A549 (cell line): Measurements from ENCODE around the gene CIB4. TPM values are rescaled to one million over a fixed set of nuclear protein-coding genes. Genes with fewer than 3 reads are reported as not detected.

Experiments used
- ATAC-seq, 2 experiments: fragments of 200-7000 bp in 1 of 2; fragments of >200 bp in 1 of 2; cut with Nextera tagmentation in 1 of 2; cut with Tn5 transposase in 1 of 2; 3 replicates each; pipeline versions ENCODE4 v1.8.0 to v1.9.1; 2018 to 2020; ENCODE audit warnings: mild to moderate bottlenecking in 1 of 2, moderate library complexity in 1 of 2
- CTCF ChIA-PET: fragments of 300-600 bp; sonication (Branson Sonifier 250); formaldehyde crosslinking; extraction: SDS; loops from one replicate; lab custom pipeline; 2021; ENCODE audit warnings: antibody characterized with exemption, inconsistent platforms; lab: Yijun Ruan, JAX
- POLR2A ChIA-PET: fragments of 350-600 bp; formaldehyde crosslinking; extraction: SDS; loops from one replicate; lab custom pipeline; 2021; ENCODE audit warnings: antibody characterized with exemption, inconsistent platforms; lab: Yijun Ruan, JAX
- DNase-seq, 2 experiments: peaks; one replicate each; pipeline versions ENCODE4 v3.0.0 to v3.0.0-alpha.2; 2011 to 2016; ENCODE audit warnings: low read depth in 1 of 2, low spot score in 1 of 2
- FAIRE-seq: peaks from 2 replicates; lab custom pipeline; 2011; peaks lifted over from hg19 to GRCh38; lab: Jason Lieb, UNC
- H3K27ac ChIP-seq, 2 experiments: fragments of >200 bp; sonication (Bioruptor Twin); formaldehyde crosslinking; 3 replicates each; pipeline ENCODE4 v1.5.1; 2016 to 2017
- H3K4me1 ChIP-seq: fragments of >200 bp; sonication (Bioruptor Twin); formaldehyde crosslinking; 3 replicates; pipeline ENCODE4 v1.6.1; 2016
- H3K4me2 ChIP-seq: fragments of >200 bp; sonication (Bioruptor Twin); formaldehyde crosslinking; 3 replicates; pipeline ENCODE4 v1.6.1; 2016
- H3K4me3 ChIP-seq: fragments of >200 bp; sonication (Bioruptor Twin); formaldehyde crosslinking; 3 replicates; pipeline ENCODE4 v1.5.1; 2016
- H3K9me3 ChIP-seq: fragments of >200 bp; sonication (Bioruptor Twin); formaldehyde crosslinking; 3 replicates; pipeline ENCODE4 v1.6.1; 2016
- BHLHE40 ChIP-seq: IDR thresholded peaks from 2 replicates; pipeline ENCODE4 v1.6.1; 2012; ENCODE audit warnings: low read depth, low read length, inconsistent platforms
- CEBPB ChIP-seq, 2 experiments: fragments of >200 bp in 1 of 2; sonication (Bioruptor Twin) in 1 of 2; formaldehyde crosslinking in 1 of 2; IDR thresholded peaks; 2 replicates each; pipeline ENCODE4 v1.6.1; 2012 to 2016
- CTCF ChIP-seq: fragments of >200 bp; sonication (Bioruptor Twin); formaldehyde crosslinking; IDR thresholded peaks from 3 replicates; pipeline ENCODE4 v1.5.1; 2016
- ELK1 ChIP-seq: fragments of 150-350 bp; IDR thresholded peaks from 2 replicates; pipeline ENCODE4 v1.6.1; 2014; ENCODE audit warnings: low read depth, mild to moderate bottlenecking, low read length
- EP300 ChIP-seq, 2 experiments: fragments of >200 bp; sonication (Bioruptor Twin); formaldehyde crosslinking; IDR thresholded peaks; 2 replicates in 1 of 2; 3 replicates in 1 of 2; pipeline ENCODE4 v1.6.1; 2016 to 2017
- ESRRA ChIP-seq: fragments of 150-350 bp; IDR thresholded peaks from 2 replicates; pipeline ENCODE4 v1.6.1; 2014; ENCODE audit warnings: mild to moderate bottlenecking, low read length, borderline replicate concordance
- FOSB ChIP-seq: fragments of 250-450 bp; sonication (Bioruptor Pico); IDR thresholded peaks from 2 replicates; pipeline ENCODE4 v1.5.0; 2020; ENCODE audit warnings: mild to moderate bottlenecking, moderate library complexity
- FOXS1 ChIP-seq: fragments of 250-450 bp; sonication (Bioruptor Pico); IDR thresholded peaks from 2 replicates; pipeline ENCODE4 v1.5.0; 2020; ENCODE audit warnings: mild to moderate bottlenecking, moderate library complexity
- HDAC2 ChIP-seq: fragments of 200-600 bp; sonication (generic); IDR thresholded peaks from 2 replicates; pipeline ENCODE4 v1.6.1; 2016
- HES2 ChIP-seq: fragments of >200 bp; sonication (Bioruptor Twin); formaldehyde crosslinking; IDR thresholded peaks from 2 replicates; pipeline ENCODE4 v1.6.1; 2016
- JUNB ChIP-seq: fragments of >200 bp; sonication (Bioruptor Twin); formaldehyde crosslinking; IDR thresholded peaks from 2 replicates; pipeline ENCODE4 v1.6.1; 2016
- MAFK ChIP-seq: fragments of 450-650 bp; IDR thresholded peaks from 2 replicates; pipeline ENCODE4 v1.6.1; 2014; ENCODE audit not compliant: partially characterized antibody
- MAZ ChIP-seq: fragments of 150-350 bp; IDR thresholded peaks from 2 replicates; pipeline ENCODE4 v1.6.1; 2014; ENCODE audit warnings: antibody characterized with exemption, low read depth, low read length, borderline replicate concordance
- NR3C1 ChIP-seq: fragments of >200 bp; sonication (Bioruptor Twin); formaldehyde crosslinking; IDR thresholded peaks from 3 replicates; pipeline ENCODE4 v1.6.1; 2017
- POLR2A ChIP-seq: IDR thresholded peaks from 2 replicates; pipeline ENCODE4 v1.6.1; 2012; ENCODE audit warnings: mild to moderate bottlenecking, low read length
- POLR2AphosphoS2 ChIP-seq: conservative IDR thresholded peaks from 2 replicates; pipeline ENCODE4 v1.6.1; 2012; ENCODE audit warnings: low read length, improper control_type of control experiment, inconsistent platforms
- RAD21 ChIP-seq, 2 experiments: fragments of >200 bp in 1 of 2; sonication (Bioruptor Twin) in 1 of 2; formaldehyde crosslinking in 1 of 2; IDR thresholded peaks in 1 of 2; conservative IDR thresholded peaks in 1 of 2; 2 replicates in 1 of 2; 3 replicates in 1 of 2; pipeline ENCODE4 v1.6.1; 2012 to 2018; ENCODE audit warnings: inconsistent platforms in 1 of 2
- RCOR1 ChIP-seq: fragments of 150-350 bp; IDR thresholded peaks from 2 replicates; pipeline ENCODE4 v1.6.1; 2014; ENCODE audit warnings: antibody characterized with exemption, low read length, low read depth
- RFX5 ChIP-seq: fragments of 450-650 bp; IDR thresholded peaks from 2 replicates; pipeline ENCODE4 v1.7.1; 2014; ENCODE audit warnings: antibody characterized with exemption, mild to moderate bottlenecking, moderate library complexity
- RNF2 ChIP-seq: fragments of 200-600 bp; sonication (generic); IDR thresholded peaks from 2 replicates; pipeline ENCODE4 v1.6.1; 2016; ENCODE audit warnings: low read depth, mild to moderate bottlenecking, antibody characterized with exemption, moderate library complexity, borderline replicate concordance
- SREBF2 ChIP-seq: fragments of 450-650 bp; IDR thresholded peaks from 2 replicates; pipeline ENCODE4 v1.6.1; 2014; ENCODE audit warnings: mild to moderate bottlenecking, moderate library complexity
- TFCP2L1 ChIP-seq: fragments of 250-450 bp; sonication (Bioruptor Pico); IDR thresholded peaks from 2 replicates; pipeline ENCODE4 v1.5.0; 2021; ENCODE audit warnings: mild to moderate bottlenecking
- TP53 ChIP-seq: fragments of 250-450 bp; sonication (Bioruptor Pico); IDR thresholded peaks from 2 replicates; pipeline ENCODE4 v1.5.0; 2021; ENCODE audit warnings: mild to moderate bottlenecking, moderate library complexity
- ZSCAN20 ChIP-seq: fragments of 250-450 bp; sonication (Bioruptor Pico); IDR thresholded peaks from 2 replicates; pipeline ENCODE4 v1.8.0; 2022; ENCODE audit warnings: mild to moderate bottlenecking, moderate library complexity
- WGBS: methylation state at CpG from one replicate; pipeline ENCODE4 v1.1.6; 2017; ENCODE audit errors: missing lambda C conversion rate; 5-methylcytosine and 5-hydroxymethylcytosine counted together
- polyA plus RNA-seq, 4 experiments: library from polyadenylated mRNA; depleted of rRNA in 3 of 4; stranded (reverse); fragments of >200 nt; fragmentation: RNase III in 1 of 4; extraction: RNeasy Plus Mini Kit Qiagen cat#74134 plus additional on column Dnase treatment in 1 of 4; gene quantifications; 2 replicates in 3 of 4; 3 replicates in 1 of 4; pipeline ENCODE4 v1.2.3, GENCODE V29; 2011 to 2017
- TF ChIP-seq, protein P1 (sequence below): fragments of 450-650 bp; IDR thresholded peaks from 2 replicates; pipeline ENCODE4 v1.6.1; 2014; ENCODE audit warnings: antibody characterized with exemption
- TF ChIP-seq, protein P2 (sequence below): IDR thresholded peaks from 2 replicates; pipeline ENCODE4 v1.6.1; 2012

Gene CIB4
- polyA plus RNA-seq, 2 of the 4 experiments (the other 2 are of a cell fraction): 0.30 to 1.0 TPM

GRCh38 chr2:26618611-26619010 lies 22.6 kb downstream of the CIB4 start:
- DNase-seq (no peak), FAIRE-seq (no peak), ATAC-seq (no peak)
- Histone ChIP-seq H3K4me1 (peaks cover 11% of the 10 kb centered on the region), H3K4me3 (no peak overlapping the region), H3K4me2 (no peak overlapping the region), H3K9me3 (no peaks in the 10 kb centered on the region), H3K27ac (peak overlapping the region in 1 of 2 experiments; percentile 47; a peak in 2 of 6 replicates)
- no peak for TF ChIP-seq POLR2AphosphoS2
- TF ChIP-seq RCOR1: no peak
- no peak for TF ChIP-seq EP300 (IDR thresholded peaks at IDR 0.05)
- TF ChIP-seq ZSCAN20 (CRISPR knock-in tag): no peak
- no peak for TF ChIP-seq ESRRA
- no peak for TF ChIP-seq POLR2A
- no peak for TF ChIP-seq CTCF
- TF ChIP-seq, protein P1, sequence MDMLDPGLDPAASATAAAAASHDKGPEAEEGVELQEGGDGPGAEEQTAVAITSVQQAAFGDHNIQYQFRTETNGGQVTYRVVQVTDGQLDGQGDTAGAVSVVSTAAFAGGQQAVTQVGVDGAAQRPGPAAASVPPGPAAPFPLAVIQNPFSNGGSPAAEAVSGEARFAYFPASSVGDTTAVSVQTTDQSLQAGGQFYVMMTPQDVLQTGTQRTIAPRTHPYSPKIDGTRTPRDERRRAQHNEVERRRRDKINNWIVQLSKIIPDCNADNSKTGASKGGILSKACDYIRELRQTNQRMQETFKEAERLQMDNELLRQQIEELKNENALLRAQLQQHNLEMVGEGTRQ: no peak
- TF ChIP-seq, protein P2, sequence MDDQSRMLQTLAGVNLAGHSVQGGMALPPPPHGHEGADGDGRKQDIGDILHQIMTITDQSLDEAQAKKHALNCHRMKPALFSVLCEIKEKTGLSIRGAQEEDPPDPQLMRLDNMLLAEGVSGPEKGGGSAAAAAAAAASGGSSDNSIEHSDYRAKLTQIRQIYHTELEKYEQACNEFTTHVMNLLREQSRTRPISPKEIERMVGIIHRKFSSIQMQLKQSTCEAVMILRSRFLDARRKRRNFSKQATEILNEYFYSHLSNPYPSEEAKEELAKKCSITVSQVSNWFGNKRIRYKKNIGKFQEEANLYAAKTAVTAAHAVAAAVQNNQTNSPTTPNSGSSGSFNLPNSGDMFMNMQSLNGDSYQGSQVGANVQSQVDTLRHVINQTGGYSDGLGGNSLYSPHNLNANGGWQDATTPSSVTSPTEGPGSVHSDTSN: no peak
- no peak for TF ChIP-seq ELK1
- no peak for TF ChIP-seq RAD21 (conservative IDR thresholded peaks at IDR 0.05 in 1 of 2, IDR thresholded peaks at IDR 0.05 in 1 of 2)
- TF ChIP-seq SREBF2: no peak
- no peak for TF ChIP-seq JUNB
- no peak for TF ChIP-seq RNF2
- no peak for TF ChIP-seq MAZ
- TF ChIP-seq HES2: no peak
- no peak for TF ChIP-seq CEBPB (IDR thresholded peaks at IDR 0.05)
- no peak for TF ChIP-seq FOXS1 (CRISPR knock-in tag)
- no peak for TF ChIP-seq BHLHE40
- TF ChIP-seq FOSB: no peak
- 73% methylated on average over 10 of the region's 10 CpGs for WGBS
- ChIA-PET CTCF (interaction anchor here (6.7 to 18.4 kb wide), 2 partner anchors 13 to 120 kb away, joined by 83 to 736 read pairs; no protein-coding TSS in a partner anchor), POLR2A (no interaction called here)

DNA sequence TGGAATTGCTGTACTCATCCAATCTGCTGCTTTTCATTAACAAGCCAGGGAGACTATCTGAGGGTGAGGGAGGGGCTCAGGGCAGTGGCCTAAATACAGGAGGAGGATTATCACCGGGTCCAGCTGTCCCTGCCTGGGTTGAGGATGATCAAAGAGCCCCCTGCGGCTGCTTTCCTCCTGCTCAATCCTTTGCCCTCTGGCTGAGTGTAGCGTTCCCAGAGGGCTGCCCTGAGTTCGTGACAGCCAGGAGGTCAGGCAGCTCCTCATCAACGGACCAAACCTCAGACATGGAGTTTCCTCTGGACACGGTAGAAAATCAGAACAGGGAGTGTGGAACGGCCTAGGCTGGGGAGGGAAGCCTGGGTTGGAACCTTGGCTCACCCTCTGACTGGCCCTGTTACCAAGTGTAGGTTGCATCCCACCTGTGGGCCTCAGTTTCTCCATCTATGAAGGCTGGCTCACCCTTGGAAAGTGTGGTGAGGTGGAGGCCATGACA lies 23.5 kb downstream of the CIB4 start:
- ATAC-seq (no peak), FAIRE-seq (no peak)
- POLR2A ChIA-PET: no interaction called here
- Histone ChIP-seq H3K27ac (peak overlapping the region in 1 of 2 experiments; percentile 73; a peak in 2 of 6 replicates), H3K4me1 (peaks cover 9% of the 10 kb centered on the region; the same call in 1 of the 3 replicates)
- CTCF ChIA-PET: interaction anchor here (1.0 to 18.4 kb wide), 6 partner anchors 12 to 121 kb away, joined by 3 to 736 read pairs (median 4); no protein-coding TSS in a partner anchor
- WGBS: 67% methylated on average over 7 of the region's 7 CpGs
- no peak for TF ChIP-seq BHLHE40
- TF ChIP-seq MAFK: no peak
- no peak for TF ChIP-seq TFCP2L1
- TF ChIP-seq FOSB: no peak
- no peak for TF ChIP-seq HDAC2
- no peak for TF ChIP-seq RFX5
- no peak for TF ChIP-seq HES2
- no peak for TF ChIP-seq TP53 (CRISPR knock-in tag)
- TF ChIP-seq NR3C1: no peak
- TF ChIP-seq, all 56 proteins: peak for 0
- Histone ChIP-seq H3K9me3 (no peaks in the 10 kb centered on the region), H3K4me2 (no peak overlapping the region), H3K4me3 (no peak overlapping the region)
- no peak for DNase-seq
